ENCODE results near the gene KCNG2. TPM values are rescaled to one million over a fixed set of nuclear protein-coding genes. Genes with fewer than 3 reads are reported as not detected.

KCNG2 gene
- total and polyA plus RNA-seq, 9 of the 15 experiments (the other 6 are each of a cell fraction or from before 2014, with no cell fraction given) = not detected

DNA sequence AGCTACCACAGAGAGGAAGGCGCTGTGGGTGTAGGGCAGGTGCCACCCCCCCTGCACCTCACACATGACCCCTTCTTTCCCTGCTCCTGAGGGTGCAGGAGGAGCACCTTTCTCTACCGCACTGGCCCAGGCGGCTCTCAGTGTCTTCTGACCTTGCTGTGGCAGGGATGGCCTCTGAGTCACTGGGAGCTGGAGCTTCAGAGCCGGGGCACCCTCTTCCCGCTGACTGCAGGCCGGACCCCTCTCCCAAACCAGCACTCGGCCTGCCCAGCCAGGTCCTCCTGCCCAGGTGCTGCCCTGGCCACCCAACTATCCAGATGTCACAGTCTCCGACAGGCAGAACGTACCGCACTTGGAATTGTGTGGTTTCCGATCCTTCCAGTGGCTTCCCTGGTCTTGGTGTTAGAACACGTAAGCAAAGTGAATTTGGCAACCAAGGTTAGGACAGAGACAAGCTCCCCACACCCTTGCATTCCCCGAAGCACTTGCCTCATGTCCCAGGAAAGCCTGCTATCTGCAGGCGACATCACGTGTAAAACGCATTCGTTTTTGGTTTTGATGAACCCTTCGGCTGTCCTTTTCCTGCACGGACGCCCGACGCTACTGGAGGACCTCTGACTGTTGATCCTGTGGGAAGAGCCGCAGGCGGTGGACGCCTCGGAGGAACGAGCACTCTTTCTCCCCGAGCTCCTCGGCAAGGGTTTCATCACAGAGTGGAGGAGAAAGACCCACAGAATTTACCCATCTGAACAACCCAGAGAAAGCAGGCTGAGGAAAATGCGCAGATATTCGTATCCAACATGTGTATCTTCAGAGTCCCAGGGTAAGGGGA is 24.7 kb upstream of the KCNG2 start:
- H3K36me3 ChIP-seq (ENCODE audit: control insufficient read depth, insufficient read depth, low read length) = no peaks in the 10 kb centered on the region
- FAIRE-seq (no peak), DNase-seq (ENCODE audit: extremely low read depth in 1 of 4, low spot score in 3 of 4) (no peak), ATAC-seq (no peak)
- in situ Hi-C loops (cut with MboI) = no loop called here
- TF ChIP-seq FIP1L1 (IDR thresholded peaks at IDR 0.05; ENCODE audit: low read depth, low read length, poor library complexity, severe bottlenecking) = no peak
- no peak overlapping the region for H3K9ac ChIP-seq (ENCODE audit: insufficient read depth in 1 of 2, low read depth in 2 of 2, low read length in 2 of 2)
- no peaks in the 10 kb centered on the region; a peak in 1 of 5 replicates for H3K4me1 ChIP-seq (replicated peaks in 1 of 2; ENCODE audit: control insufficient read depth in 2 of 2, insufficient read depth in 2 of 2, low read length in 2 of 2)
- H4K20me1 ChIP-seq (replicated peaks; ENCODE audit: control insufficient read depth, insufficient read depth, low read length) = no peaks in the 10 kb centered on the region
- ChIA-PET CTCF (ENCODE audit: low intra/inter-chr PET ratio) (no interaction called here), POLR2A (interaction anchor here (0.5 kb wide), 1 partner anchor 26 kb away, joined by 3 read pairs; no protein-coding TSS in a partner anchor)
- H3K4me3 ChIP-seq = no peak overlapping the region
- no TSS peak for BruUV-seq (replicated peaks)
- H3K9me3 ChIP-seq (replicated peaks; ENCODE audit: control insufficient read depth, insufficient read depth, low read depth, low read length) = no peaks in the 10 kb centered on the region
- no peaks in the 10 kb centered on the region for H3K79me2 ChIP-seq (ENCODE audit: control insufficient read depth, insufficient read depth, low read length)
- H2AFZ ChIP-seq (ENCODE audit: low read depth, low read length) = no peak overlapping the region
- intact Hi-C loops (cut with micrococcal nuclease) = no loop called here
- H3K27me3 ChIP-seq (ENCODE audit: control insufficient read depth in 2 of 2, insufficient read depth in 2 of 2, low read length in 2 of 2) = peaks cover 11 to 72% of the 10 kb centered on the region in 2 experiments; a peak in 4 of 5 replicates
- H3K9me1 ChIP-seq (ENCODE audit: control insufficient read depth, insufficient read depth, low read length) = no peaks in the 10 kb centered on the region
- no peak overlapping the region for H3K4me2 ChIP-seq (ENCODE audit: insufficient read depth, low read length)
- under 1% methylated on average over 19 of the region's 31 CpGs for WGBS (ENCODE audit: insufficient coverage, low coverage, missing lambda C conversion rate)
- H3K27ac ChIP-seq (ENCODE audit: extremely low read depth, low read depth, low read length) = no peak overlapping the region

DNA sequence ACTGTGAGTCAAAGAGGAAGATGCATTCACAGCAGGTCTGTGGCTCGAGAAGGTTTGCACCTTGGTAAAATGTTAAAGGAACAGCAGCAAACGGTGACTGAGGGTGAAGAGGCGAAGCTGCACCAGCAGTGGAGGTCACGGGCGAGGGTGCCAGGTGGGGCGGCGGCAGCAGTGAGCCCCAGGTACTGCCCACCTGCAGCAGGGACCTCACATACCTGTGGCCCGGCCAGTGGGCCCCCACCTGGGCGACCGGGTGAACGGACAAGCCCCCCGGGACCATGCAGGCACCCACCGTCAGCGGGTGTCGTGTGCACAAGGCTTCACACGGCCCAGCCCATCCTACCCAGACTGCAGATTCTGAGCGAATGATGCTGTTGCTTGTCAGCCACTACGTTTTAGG is 23.6 kb upstream of the KCNG2 start:
- FAIRE-seq (no peak), DNase-seq (ENCODE audit: extremely low read depth in 1 of 4, low spot score in 3 of 4) (no peak), ATAC-seq (no peak)
- H3K9me3 ChIP-seq (replicated peaks; ENCODE audit: control insufficient read depth, insufficient read depth, low read depth, low read length) = no peaks in the 10 kb centered on the region
- ChIA-PET POLR2A (no interaction called here), CTCF (ENCODE audit: low intra/inter-chr PET ratio) (no interaction called here)
- no TSS peak for BruUV-seq (replicated peaks)
- no peaks in the 10 kb centered on the region for H3K9me1 ChIP-seq (ENCODE audit: control insufficient read depth, insufficient read depth, low read length)
- no peak overlapping the region for H3K4me2 ChIP-seq (ENCODE audit: insufficient read depth, low read length)
- intact Hi-C loops (cut with micrococcal nuclease) = no loop called here
- in situ Hi-C loops (cut with MboI) = no loop called here
- H3K4me1 ChIP-seq (replicated peaks in 1 of 2; ENCODE audit: control insufficient read depth in 2 of 2, insufficient read depth in 2 of 2, low read length in 2 of 2) = peaks cover 0 to 5% of the 10 kb centered on the region in 2 experiments; a peak in 1 of 5 replicates
- no peak overlapping the region for H3K9ac ChIP-seq (ENCODE audit: insufficient read depth in 1 of 2, low read depth in 2 of 2, low read length in 2 of 2)
- H3K4me3 ChIP-seq = no peak overlapping the region
- no peaks in the 10 kb centered on the region for H3K36me3 ChIP-seq (ENCODE audit: control insufficient read depth, insufficient read depth, low read length)
- H3K27me3 ChIP-seq (ENCODE audit: control insufficient read depth in 2 of 2, insufficient read depth in 2 of 2, low read length in 2 of 2) = peaks cover 12 to 78% of the 10 kb centered on the region in 2 experiments
- H3K27ac ChIP-seq (ENCODE audit: extremely low read depth, low read depth, low read length) = no peak overlapping the region
- 0% methylated on average over 14 of the region's 18 CpGs for WGBS (ENCODE audit: insufficient coverage, low coverage, missing lambda C conversion rate)
- no peaks in the 10 kb centered on the region for H4K20me1 ChIP-seq (replicated peaks; ENCODE audit: control insufficient read depth, insufficient read depth, low read length)
- H3K79me2 ChIP-seq (ENCODE audit: control insufficient read depth, insufficient read depth, low read length) = no peaks in the 10 kb centered on the region
- H2AFZ ChIP-seq (ENCODE audit: low read depth, low read length) = no peak overlapping the region
- TF ChIP-seq ZNF668 (CRISPR knock-in tag; IDR thresholded peaks at IDR 0.05) (no peak), GABPA (tag; conservative IDR thresholded peaks at IDR 0.05; ENCODE audit: low read depth) (no peak), SRSF3 (IDR thresholded peaks at IDR 0.05; ENCODE audit: insufficient read depth, low read length) (no peak), ZNF778 (CRISPR knock-in tag; IDR thresholded peaks at IDR 0.05) (no peak), ZNF445 (CRISPR knock-in tag; IDR thresholded peaks at IDR 0.05; ENCODE audit: low read depth) (no peak)
- TF ChIP-seq, protein P1, sequence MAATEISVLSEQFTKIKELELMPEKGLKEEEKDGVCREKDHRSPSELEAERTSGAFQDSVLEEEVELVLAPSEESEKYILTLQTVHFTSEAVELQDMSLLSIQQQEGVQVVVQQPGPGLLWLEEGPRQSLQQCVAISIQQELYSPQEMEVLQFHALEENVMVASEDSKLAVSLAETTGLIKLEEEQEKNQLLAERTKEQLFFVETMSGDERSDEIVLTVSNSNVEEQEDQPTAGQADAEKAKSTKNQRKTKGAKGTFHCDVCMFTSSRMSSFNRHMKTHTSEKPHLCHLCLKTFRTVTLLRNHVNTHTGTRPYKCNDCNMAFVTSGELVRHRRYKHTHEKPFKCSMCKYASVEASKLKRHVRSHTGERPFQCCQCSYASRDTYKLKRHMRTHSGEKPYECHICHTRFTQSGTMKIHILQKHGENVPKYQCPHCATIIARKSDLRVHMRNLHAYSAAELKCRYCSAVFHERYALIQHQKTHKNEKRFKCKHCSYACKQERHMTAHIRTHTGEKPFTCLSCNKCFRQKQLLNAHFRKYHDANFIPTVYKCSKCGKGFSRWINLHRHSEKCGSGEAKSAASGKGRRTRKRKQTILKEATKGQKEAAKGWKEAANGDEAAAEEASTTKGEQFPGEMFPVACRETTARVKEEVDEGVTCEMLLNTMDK (IDR thresholded peaks at IDR 0.05; ENCODE audit: borderline replicate concordance, insufficient read depth, low read depth, low read length, poor library complexity, severe bottlenecking) = no peak
- TF ChIP-seq, protein P2, sequence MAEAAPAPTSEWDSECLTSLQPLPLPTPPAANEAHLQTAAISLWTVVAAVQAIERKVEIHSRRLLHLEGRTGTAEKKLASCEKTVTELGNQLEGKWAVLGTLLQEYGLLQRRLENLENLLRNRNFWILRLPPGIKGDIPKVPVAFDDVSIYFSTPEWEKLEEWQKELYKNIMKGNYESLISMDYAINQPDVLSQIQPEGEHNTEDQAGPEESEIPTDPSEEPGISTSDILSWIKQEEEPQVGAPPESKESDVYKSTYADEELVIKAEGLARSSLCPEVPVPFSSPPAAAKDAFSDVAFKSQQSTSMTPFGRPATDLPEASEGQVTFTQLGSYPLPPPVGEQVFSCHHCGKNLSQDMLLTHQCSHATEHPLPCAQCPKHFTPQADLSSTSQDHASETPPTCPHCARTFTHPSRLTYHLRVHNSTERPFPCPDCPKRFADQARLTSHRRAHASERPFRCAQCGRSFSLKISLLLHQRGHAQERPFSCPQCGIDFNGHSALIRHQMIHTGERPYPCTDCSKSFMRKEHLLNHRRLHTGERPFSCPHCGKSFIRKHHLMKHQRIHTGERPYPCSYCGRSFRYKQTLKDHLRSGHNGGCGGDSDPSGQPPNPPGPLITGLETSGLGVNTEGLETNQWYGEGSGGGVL (CRISPR knock-in tag; IDR thresholded peaks at IDR 0.05) = no peak

Measured in K562 (cell line).